GM19328 (cell line): ENCODE data around the gene BBS12.

Experiments used
- ATAC-seq: cut with Tn5 transposase; IDR thresholded peaks from one replicate; pipeline ENCODE4 v1.9.1; 2021; ENCODE audit warnings: mild to moderate bottlenecking, moderate library complexity; ENCODE audit not compliant: unreplicated experiment

BBS12 gene

DNA sequence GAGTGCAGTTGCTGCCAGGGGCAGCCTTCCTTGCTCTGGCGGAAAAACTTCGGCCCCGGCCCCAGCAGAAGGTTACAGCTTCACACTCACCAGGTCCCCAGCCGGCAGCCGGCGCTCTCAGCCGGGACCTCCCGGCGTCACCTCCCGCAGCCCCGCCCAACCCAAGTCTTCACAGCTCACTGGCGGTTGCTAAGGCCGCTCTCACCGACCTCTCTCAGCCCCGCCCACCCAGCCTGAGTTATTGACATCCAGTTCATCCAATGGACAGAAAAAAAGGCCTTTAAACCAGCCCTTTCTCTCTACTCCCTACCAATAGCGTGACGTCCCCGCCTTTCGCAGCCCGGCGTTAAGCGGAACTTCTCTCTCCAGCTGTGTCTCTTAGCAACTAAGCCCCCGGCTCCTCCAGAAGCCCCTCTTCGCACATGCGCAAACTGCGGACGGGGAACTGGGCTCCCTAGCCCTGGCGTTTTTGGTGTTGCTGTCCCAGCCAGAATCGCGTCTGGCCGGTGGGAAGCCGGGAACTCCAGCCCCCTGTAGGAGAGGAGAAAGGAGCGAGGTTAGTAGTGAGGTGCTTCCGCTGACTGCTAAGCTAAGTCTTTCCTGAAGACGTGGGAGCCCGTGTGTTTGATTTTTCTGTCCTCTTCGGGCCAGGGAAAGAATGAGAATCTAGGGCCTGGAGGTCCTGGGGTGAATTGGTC, at the start of gene BBS12:
TSS of gene BBS12 (plus strand) at position 376 of the 698 bp plus-strand sequence. CDS start 9,189 bp downstream, outside the sequence.
- ATAC-seq = peak; percentile 99

DNA sequence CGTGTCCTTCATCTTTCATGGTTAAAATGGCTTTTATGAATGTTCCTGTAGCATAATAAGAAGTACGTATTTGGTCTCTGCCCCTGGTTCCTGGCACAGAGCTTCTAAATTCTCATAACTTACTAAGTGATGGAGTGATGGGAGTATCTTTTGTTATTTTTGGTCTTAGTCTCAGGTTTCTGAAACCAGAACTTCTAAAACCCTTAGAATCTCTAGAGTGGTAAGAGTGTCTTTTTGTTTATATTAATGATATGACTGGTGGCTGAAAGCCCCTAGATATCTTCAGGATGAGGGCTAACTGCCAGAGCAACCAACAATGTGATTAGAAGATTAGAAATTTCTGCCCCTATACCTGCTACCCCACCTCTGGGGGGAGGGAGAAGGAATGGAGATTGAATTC, 45.8 kb upstream of the BBS12 start:
- ATAC-seq = no peak

DNA sequence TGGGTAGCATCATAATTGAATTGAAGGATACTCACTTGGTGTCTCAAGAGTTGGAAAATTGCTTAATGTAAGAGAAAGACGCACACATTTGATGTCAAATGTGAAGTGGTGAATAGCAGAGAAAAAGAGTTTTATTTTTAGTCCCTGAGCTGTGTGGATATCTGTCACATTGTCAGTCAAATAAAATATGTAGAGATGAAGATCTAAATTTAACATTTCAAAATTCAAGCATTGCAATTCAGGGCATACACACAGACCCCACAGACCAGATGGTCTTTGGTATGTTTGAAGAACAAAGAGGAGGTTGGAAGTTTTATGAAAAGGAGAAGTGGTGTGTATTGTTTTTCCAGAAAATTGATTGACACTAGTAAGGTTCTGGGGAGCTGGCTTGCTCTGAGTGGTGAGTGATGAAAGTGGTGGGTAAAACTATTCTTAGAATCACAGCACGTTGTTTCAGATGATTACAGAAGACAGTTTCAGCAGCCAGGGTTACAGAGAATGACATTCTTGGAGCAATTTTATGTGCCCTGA, 44.9 kb upstream of the BBS12 start:
- no peak for ATAC-seq

DNA sequence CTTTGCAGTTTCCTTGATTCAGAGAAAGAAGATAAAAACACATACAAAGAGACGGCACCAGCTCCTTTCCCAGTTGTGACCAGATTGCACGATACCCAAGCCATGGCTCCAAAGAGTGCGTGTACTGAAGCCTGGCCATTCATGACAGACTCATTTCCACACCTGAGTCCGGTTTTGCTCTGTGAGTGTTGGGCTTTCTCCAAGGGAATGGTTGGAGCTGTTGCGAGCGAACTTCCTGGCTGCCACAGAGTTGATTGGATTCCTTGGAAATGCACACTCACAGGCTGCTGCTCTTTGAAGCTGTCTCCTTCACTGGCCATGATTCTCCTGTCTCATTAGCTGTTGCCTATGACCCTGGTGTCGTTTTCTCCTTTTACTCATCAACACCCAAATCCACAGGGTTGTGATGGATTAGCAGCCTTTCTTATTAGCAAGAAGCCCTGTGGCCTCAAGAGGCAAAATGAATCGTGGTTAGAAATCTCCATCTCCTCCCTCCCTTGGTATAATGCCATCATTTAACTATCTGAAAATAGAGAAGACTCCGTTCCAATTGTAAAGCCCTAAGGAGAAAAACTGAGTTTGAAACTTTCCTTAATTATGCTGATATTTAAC, 43.9 kb upstream of the BBS12 start:
- ATAC-seq = no peak

DNA sequence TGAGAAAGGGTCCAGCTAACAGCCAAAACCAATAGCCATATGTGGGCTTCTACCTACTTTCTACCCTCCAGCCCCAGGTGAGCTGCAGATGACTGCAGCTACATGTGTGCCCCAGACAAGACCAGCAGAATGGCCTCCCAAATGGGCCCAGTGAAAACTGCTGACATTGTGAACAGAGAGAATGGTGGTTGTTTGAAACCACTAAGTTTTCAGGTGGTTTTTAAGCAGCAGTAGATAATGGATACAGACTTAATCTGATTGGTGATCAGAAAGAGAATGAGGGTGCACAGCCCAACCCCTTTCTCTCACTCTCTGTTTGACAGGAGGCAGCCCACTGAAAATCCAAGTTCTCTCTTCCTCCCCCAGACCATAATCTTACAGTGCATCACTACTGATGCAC, 42.5 kb upstream of the BBS12 start:
- peak; percentile 66 for ATAC-seq

DNA sequence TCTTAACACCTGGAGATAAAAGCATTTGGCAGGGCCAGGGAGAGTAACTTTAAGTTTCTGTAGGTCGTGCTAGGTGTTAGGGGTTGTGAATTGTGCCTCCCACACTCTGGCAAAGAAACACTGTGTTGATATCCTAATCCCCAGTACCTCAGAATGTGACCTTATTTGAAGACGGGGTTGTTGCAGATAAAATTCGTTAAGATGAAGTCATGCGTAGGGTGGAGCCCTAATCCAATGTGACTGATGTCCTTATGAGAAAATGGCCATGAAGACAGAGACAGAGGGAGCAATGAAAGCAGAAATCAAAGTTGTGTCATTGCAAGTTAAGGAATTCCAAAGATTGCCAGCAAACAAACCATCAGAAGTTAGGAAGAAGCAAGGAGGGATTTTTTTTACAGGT, 40.5 kb upstream of the BBS12 start:
- no peak for ATAC-seq

DNA sequence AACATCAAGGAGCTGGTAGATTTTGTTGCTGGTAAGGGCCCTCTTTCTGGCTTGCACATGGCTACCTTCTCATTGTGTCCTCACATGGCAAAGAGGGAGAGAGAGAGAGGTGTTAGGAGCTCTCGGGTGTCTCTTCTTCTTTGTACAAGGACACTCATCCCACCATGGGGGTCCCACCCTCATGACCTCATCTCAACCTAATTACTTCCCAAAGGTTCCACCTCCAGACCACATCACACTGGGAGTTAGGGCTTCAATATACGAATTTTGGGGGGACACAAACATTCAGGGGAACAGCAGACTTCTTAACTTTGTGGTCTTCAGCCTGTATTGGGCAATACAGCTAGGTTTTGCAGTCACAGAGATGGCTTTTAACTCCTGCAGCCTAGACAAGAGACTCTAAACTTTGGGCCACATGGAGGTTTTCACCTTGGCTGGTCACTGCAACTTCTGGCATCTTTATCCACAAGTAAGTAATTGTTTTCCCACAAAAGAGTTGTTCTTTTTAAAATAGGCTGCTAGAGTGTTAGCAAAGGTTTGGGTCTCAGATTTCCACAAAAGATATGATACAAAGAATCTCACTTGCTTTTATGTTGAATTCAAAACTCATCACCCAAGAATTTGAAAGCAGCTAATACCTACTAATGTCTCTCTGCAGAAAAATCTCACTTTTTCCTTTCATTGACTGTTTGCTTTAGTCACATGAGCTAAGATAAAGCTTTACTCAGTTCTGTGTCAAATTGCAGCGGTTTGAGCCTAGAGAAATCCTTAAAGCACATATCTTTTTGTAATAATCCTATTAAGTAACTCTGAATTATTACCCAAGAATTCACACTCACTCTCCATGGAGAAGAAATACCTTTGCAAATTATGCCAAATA, 39.6 kb upstream of the BBS12 start:
- no peak for ATAC-seq

DNA sequence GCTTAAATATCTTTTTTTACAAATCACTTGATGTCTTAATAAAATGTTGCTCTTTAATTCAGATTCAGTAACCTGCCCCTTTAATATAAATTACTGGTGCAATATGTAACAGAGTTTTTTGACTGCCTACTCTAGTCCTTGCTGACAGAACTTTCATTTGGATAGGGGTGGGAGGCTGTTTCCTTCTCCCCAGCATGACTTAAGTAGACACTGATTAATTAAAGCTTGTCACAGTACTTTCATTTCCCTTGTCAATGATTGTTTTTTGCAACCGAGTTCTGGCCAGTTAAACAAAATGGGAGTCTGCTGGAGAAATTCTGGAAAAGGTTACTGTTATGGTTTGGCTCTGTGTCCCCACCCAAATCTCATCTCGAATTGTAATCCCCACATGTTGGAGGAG, 37.3 kb upstream of the BBS12 start:
- no peak for ATAC-seq

DNA sequence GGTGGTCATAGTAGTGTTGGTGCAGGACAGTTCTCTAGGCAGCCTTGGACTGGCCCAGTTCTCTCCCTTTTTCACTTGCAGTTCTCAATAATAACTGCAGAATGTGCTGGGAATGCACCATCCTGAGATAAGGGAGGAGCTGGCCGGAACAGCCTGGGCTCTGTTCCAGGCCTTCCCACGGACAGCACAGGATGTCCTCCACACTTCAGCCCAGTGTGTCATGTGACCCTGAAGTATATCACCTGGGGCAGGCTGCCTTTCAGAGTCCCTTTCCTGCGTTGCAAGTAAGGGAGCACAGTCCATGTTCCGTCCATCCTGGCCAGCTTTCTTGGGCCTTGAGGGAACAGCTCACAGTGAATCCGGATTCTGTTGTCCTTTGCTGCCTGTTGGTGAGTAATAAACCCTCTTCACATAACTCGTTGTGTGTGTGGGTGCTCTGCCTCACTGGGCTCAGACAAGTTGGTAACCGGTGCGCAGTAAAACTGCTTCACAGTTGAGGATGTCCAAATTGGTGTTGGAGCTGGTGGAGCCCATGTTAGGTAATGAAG, 32.3 kb upstream of the BBS12 start:
- no peak for ATAC-seq

DNA sequence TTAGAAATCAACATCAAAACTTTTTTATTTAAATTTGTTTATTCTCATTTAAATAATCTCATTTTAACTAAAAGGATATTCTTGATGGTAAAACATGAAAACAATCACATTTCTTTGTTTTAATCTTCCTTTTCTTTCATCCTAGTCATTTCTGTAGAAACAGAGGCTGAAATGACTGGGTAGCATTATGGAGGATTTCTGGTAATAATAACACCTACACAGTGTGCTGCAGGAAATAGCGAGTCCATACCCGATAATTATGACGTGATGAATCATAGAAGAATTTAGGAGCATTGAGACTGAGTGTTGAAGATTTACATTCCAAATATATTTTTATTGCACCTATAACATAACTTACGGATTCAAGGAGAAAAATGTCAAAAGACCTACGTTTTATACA, 31.4 kb upstream of the BBS12 start:
- no peak for ATAC-seq

DNA sequence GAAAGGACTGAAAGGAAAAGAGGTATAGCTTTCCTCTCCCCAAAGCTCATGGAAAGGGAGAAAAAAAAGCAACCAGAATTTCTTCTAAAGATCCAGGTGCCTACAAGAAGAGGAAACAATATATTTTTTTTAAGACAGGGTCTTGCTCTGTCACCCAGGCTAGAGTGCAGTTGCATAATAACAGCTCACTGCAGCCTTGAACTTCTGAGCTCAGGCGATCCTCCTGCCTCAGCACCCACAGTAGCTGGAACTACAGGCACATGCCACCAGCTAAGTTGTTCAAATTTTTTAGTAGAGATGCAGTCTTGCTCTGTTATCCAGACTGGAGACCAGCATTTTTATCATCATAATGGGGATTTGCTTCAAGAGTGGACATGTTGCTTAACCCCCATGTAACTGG, 30.5 kb upstream of the BBS12 start:
- ATAC-seq = no peak

DNA sequence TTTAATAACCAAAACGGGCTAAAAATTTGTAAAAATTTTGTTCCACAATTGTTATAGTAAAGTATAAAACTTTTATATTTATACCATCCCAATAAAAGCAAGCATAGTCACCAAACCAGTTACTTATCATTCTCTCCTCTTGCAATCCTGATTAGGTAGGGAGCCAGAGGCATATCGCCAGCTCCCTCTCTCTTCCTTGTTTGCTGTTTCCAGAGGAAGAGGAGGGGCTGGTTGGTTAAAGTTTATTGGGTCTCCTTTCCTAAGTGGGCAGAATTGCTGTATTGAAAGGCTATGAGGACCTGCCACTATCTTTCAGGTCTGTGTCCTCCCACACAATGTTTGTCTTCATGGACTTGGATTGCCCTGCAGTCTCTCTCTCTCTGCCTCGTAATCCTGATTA, 29.6 kb upstream of the BBS12 start:
- no peak for ATAC-seq

DNA sequence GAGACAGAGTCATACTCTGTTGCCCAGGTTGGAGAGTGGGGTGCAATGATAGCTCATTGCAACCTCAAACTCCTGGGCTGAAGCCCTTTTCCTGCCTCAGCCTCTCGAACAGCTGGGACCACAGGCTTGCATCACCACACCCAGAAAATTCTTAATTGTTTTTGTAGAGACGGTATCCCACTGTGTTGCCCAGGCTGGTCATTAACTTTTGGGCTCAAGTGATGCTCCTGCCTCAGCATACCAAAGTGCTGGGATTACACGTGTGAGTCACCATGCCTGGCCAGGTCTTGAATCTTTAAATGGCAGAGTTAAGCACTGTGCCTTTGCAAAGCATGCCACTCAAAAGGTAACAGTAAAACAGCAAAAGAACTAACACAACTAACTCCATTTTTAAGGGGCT, 28.6 kb upstream of the BBS12 start:
- no peak for ATAC-seq

DNA sequence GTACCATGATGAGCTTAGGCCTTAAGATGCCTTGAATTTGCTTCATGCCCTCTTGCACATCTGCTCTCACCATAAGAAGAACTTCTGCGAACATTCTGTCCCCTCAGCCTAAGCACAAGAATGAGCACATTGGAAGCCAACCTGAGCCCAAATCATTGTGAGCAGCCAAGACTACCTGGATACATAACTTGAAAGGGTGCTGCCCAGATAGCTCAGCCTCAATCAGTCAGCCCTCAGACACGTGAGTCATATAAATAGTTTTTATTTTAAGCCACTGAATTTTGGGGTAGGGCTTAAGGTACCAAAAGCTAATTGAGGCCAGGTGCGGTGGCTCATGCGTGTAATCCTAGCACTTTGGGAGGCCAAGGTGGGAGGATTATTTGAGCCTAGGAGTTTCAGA, 27.5 kb upstream of the BBS12 start:
- ATAC-seq = no peak

DNA sequence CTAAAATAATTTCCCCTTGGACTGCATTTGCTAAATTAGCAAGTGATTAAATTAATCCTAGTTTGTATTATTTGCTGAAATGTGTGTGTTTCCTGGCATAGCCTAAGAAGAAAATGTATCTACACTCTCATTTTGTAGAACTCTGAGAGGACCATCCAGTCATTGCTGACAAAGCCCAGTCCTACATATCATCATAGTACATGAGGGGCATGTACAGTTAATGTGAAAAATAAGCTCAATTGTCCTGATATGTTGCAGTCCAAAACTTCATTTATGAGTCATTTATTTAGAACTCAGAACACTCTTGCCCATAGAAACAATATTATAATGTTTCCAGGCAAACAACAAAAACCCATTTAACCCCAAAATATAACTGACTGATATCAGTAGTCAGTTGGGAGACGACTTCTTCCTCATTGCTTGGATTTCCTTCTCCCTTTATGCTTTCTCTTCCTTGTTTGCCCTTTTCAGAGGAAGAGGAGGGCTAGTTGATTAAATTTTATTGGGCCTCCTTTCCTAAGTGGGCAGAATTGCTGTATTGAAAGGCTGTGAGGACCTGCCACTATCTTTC, 26.9 kb upstream of the BBS12 start:
- no peak for ATAC-seq

DNA sequence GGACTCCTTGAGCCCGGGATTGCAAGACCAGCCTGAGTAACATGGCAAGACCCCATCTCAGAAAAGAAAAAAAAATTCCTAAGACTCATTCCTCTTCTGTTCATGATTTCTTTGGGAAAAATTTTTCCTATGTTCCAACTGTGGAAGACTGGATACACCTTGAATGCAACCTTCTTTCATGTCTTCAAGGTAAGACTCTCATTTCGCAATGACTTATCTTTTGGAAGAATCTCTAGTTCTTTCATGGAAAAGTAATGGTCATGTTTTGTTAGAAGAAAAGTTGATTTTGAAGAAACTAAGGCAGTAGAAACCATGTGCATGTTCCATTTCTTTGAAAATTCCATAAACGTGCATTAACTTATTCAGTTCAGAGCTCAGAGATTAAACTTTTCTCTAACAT, 26.0 kb upstream of the BBS12 start:
- ATAC-seq = no peak

DNA sequence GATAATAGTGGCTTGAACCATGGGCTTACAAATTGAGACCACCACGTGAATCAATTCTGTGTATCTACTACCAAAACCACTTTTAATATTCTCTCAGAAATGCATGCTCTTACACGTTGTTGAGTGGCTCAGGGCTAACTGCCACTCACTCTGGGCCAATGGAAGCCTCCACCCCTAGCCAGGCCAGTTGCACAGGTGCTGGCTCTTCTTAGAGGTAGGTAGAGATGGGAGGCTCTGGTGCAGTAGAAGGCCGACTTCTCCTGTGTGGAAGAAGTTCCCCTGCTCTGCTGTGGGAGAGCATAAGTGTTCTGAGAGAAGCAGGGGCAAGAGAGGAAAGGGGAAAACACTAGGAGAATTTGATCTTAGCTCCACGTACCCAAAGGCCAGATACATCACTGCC, 25.0 kb upstream of the BBS12 start:
- ATAC-seq = no peak

DNA sequence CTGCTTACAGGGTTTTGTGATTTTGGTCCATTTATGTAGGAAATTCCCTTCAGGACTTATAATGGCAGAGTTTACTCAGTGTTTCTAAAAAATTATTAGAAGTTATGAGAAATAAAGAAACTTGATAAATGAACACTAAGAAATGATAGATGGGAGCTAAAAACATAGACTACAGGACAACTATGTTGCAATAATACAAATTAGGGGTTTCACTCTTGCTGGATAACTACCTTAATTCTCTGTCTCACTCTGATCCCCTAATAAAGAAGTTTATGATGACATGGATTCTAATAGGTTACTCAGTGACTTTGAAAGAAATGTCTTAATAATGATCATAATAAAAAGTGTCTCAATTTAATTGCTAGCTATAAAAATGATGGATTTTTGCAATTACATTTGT, 23.3 kb upstream of the BBS12 start:
- no peak for ATAC-seq

DNA sequence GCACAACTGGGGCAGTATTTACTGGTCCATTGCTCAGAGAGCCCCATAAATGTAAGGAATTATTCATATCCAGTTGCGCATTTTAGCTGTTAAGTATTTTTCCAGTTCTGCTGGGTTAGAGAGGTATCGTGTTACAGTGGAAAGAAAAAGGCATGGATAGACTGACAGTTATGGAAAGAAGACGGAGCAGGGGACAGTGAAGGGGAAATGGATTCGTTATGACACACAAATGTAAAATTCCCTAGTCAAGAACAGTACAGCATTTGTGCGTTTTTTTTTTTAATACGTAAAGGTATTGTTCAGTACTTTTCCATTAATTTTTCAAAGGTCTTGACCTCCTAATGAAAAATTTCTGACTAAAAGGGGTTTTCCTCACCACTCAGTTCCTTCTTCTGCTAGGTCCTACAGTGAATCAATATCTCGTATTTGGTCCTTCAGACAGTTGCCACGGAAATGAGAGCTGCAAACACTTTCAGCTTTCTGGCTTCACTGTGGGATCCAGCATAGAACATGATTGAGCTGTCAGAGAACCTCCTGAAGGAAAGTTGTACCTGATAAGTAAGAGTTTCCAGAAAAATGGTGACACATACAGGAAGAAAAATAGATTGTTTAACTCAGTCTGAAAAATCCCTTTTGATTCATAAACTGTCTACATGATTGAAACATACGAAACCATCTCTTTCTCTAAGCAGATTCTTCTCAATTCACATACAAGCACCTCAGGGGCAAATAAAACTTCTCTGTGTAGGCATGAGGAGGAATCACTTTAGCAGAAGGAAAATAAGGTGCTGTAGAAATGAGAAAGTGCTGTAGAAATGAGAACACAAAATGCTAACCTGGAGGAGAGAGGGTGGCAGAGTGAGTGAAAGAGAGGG, 21.8 kb upstream of the BBS12 start:
- ATAC-seq = no peak

DNA sequence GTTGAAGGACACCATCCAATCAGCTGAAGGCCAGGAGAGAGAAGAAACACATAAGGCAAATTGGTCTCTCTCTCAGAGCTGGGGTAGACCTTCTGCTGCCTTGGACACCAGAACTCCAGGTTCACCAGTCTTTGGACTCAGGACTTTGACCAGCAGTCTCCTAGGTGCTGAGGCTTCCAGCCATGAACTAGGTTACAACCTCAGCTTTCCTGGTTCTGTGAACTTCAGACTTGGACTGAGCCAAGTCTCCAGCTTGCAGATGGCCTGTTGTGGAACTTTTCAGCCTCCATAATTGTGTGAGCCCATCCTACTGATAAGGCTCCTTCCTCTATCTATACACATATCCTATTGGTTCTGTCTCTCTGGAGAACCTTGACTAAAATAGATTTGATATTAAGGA, 20.6 kb upstream of the BBS12 start:
- ATAC-seq = no peak
